Stimulated activated naive CD4-positive, alpha-beta T cell (primary cell): Measurements from ENCODE around the gene AFAP1.

ENCODE experiments used
- DNase-seq, 6 experiments: peaks; one replicate each; lab custom pipeline; 2025; lab: John Stamatoyannopoulos, UW

The AFAP1 gene

GRCh38 chr4:7737752-7738457 is 201.8 kb downstream of the AFAP1 start:
- DNase-seq, result no peak

GRCh38 chr4:7737268-7737645 is 202.4 kb downstream of the AFAP1 start:
- DNase-seq, result no peak

GRCh38 chr4:7736436-7737267 is 203.0 kb downstream of the AFAP1 start:
- no peak for DNase-seq

- DNase-seq, result no peak
Observed at GRCh38 chr4:7735961-7736360, 203.7 kb downstream of the AFAP1 start.

- DNase-seq, result no peak
Observed at GRCh38 chr4:7735395-7735794, 204.3 kb downstream of the AFAP1 start.

- no peak for DNase-seq
Observed at GRCh38 chr4:7734651-7735260, 204.9 kb downstream of the AFAP1 start.

- no peak for DNase-seq
Observed at GRCh38 chr4:7733801-7734650, 205.6 kb downstream of the AFAP1 start.

GRCh38 chr4:7733201-7733600 is 206.5 kb downstream of the AFAP1 start:
- DNase-seq, result no peak

GRCh38 chr4:7732263-7732662 is 207.4 kb downstream of the AFAP1 start:
- no peak for DNase-seq

- no peak for DNase-seq
Observed at GRCh38 chr4:7731437-7731836, 208.2 kb downstream of the AFAP1 start.

- DNase-seq, result no peak
Observed at GRCh38 chr4:7727749-7728148, 211.9 kb downstream of the AFAP1 start.

- DNase-seq, result no peak
Observed at GRCh38 chr4:7726665-7727413, 212.8 kb downstream of the AFAP1 start.

GRCh38 chr4:7725951-7726350 is 213.7 kb downstream of the AFAP1 start:
- no peak for DNase-seq

- DNase-seq, result no peak
Observed at GRCh38 chr4:7723625-7724024, 216.0 kb downstream of the AFAP1 start.

- DNase-seq, result no peak
Observed at GRCh38 chr4:7722766-7723387, 216.8 kb downstream of the AFAP1 start.

- DNase-seq, result no peak
Observed at GRCh38 chr4:7721984-7722551, 217.6 kb downstream of the AFAP1 start.

GRCh38 chr4:7719354-7720174 is 220.1 kb downstream of the AFAP1 start:
- DNase-seq, result peak in 5 of 6 experiments; percentile 7 to 47 (median 24)

GRCh38 chr4:7717946-7718490 is 221.6 kb downstream of the AFAP1 start:
- DNase-seq, result no peak

- DNase-seq, result no peak
Observed at GRCh38 chr4:7717161-7717560, 222.5 kb downstream of the AFAP1 start.
